Measurements from ENCODE around the gene SEPTIN14.
"Not testable (repeated sequence)": the region's sequence is repeated elsewhere in the genome, so short reads cannot be mapped to it uniquely, and the experiment has no call there.

Gene SEPTIN14

GRCh38 chr7:55827577-55827976, 35.0 kb downstream of the SEPTIN14 start:
- Histone ChIP-seq H3K79me1 (ENCODE audit: low read depth, low read length) (no peaks in the 10 kb centered on the region), H2AFZ (ENCODE audit: low read length) (peak overlapping the region; percentile 67), H2BK12ac (ENCODE audit: low read length) (no peak overlapping the region), H4K8ac (ENCODE audit: low read depth, low read length) (no peak overlapping the region), H2BK5ac (ENCODE audit: low read length) (no peak overlapping the region), H3K9ac (ENCODE audit: low read depth, low read length, poor library complexity) (no peak overlapping the region), H3K27me3 (ENCODE audit: control insufficient read depth in 3 of 3, insufficient read depth in 3 of 3, low read depth in 1 of 3, low read length in 3 of 3) (no peaks in the 10 kb centered on the region), H3K4me2 (ENCODE audit: insufficient read depth, low read length, poor library complexity, severe bottlenecking) (no peak overlapping the region), H3K27ac (replicated peaks; ENCODE audit: low read length) (no peak overlapping the region), H3K18ac (ENCODE audit: low read length) (no peak overlapping the region), H3K14ac (ENCODE audit: low read length) (no peak overlapping the region), H2BK120ac (ENCODE audit: low read depth, low read length) (no peak overlapping the region), H3K9me3 (replicated peaks in 1 of 2; ENCODE audit: control insufficient read depth in 2 of 2, insufficient read depth in 1 of 2, low read depth in 1 of 2, low read length in 2 of 2) (peaks cover 0 to 9% of the 10 kb centered on the region in 2 donors), H2BK15ac (ENCODE audit: low read length) (no peak overlapping the region), H4K91ac (ENCODE audit: low read depth, low read length, poor library complexity) (no peak overlapping the region), H3K4me1 (ENCODE audit: control insufficient read depth in 2 of 2, insufficient read depth in 1 of 2, low read depth in 1 of 2, low read length in 2 of 2) (no peaks in the 10 kb centered on the region), H3K23ac (ENCODE audit: low read depth, low read length, poor library complexity) (no peak overlapping the region), H3K4me3 (ENCODE audit: low read length in 2 of 2) (no peak overlapping the region), H2AK5ac (ENCODE audit: low read depth, low read length) (no peak overlapping the region), H3K36me3 (replicated peaks in 1 of 2; ENCODE audit: control insufficient read depth in 2 of 2, insufficient read depth in 2 of 2, low read length in 2 of 2) (no peaks in the 10 kb centered on the region), H3K4ac (ENCODE audit: low read length) (no peak overlapping the region)
- no CpG with 5 or more reads among the region's 1 CpG for WGBS, 2 donors (ENCODE audit: extremely low coverage in 2 of 2, insufficient read length in 2 of 2, insufficient replicate concordance in 1 of 2)
- no peak for DNase-seq (ENCODE audit: low spot score)

DNA sequence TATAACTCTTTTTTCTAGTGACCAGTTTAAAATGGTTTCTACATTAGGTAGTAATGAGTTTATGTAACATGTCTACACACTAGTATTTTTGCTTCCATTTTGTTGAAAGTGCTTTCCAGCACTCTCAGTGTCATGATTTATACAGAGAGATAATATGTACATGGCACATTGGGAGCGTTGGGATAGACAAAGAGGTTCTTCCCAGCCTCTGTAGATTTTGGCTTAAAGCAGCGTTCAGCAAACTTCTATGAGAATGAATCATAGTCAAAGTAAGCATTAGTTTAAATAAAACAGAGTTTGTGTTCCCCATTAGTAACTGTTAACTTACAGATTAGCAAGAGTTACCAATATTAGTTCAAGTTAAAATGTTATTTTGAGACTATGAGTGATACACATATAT, 43.9 kb downstream of the SEPTIN14 start:
- H2BK120ac ChIP-seq (ENCODE audit: low read depth, low read length): no peak overlapping the region
- H3K27me3 ChIP-seq (ENCODE audit: control insufficient read depth in 3 of 3, insufficient read depth in 3 of 3, low read depth in 1 of 3, low read length in 3 of 3): no peaks in the 10 kb centered on the region
- H3K18ac ChIP-seq (ENCODE audit: low read length): no peak overlapping the region
- no peaks in the 10 kb centered on the region for H3K4me1 ChIP-seq (ENCODE audit: control insufficient read depth in 2 of 2, insufficient read depth in 1 of 2, low read depth in 1 of 2, low read length in 2 of 2)
- H4K8ac ChIP-seq (ENCODE audit: low read depth, low read length): no peak overlapping the region
- H3K14ac ChIP-seq (ENCODE audit: low read length): no peak overlapping the region
- H3K79me1 ChIP-seq (ENCODE audit: low read depth, low read length): no peaks in the 10 kb centered on the region
- no peak overlapping the region for H3K4ac ChIP-seq (ENCODE audit: low read length)
- no peak overlapping the region for H3K27ac ChIP-seq (replicated peaks; ENCODE audit: low read length)
- H3K4me2 ChIP-seq (ENCODE audit: insufficient read depth, low read length, poor library complexity, severe bottlenecking): no peak overlapping the region
- peaks cover 0 to 7% of the 10 kb centered on the region in 2 donors for H3K9me3 ChIP-seq (replicated peaks in 1 of 2; ENCODE audit: control insufficient read depth in 2 of 2, insufficient read depth in 1 of 2, low read depth in 1 of 2, low read length in 2 of 2)
- H3K9ac ChIP-seq (ENCODE audit: low read depth, low read length, poor library complexity): no peak overlapping the region
- no peak overlapping the region for H2AK5ac ChIP-seq (ENCODE audit: low read depth, low read length)
- no peak overlapping the region for H4K91ac ChIP-seq (ENCODE audit: low read depth, low read length, poor library complexity)
- H3K23ac ChIP-seq (ENCODE audit: low read depth, low read length, poor library complexity): no peak overlapping the region
- H2BK12ac ChIP-seq (ENCODE audit: low read length): no peak overlapping the region
- DNase-seq (ENCODE audit: low spot score): no peak
- no peak overlapping the region for H2AFZ ChIP-seq (ENCODE audit: low read length)
- no peak overlapping the region for H2BK5ac ChIP-seq (ENCODE audit: low read length)
- no peak overlapping the region for H2BK15ac ChIP-seq (ENCODE audit: low read length)
- no peaks in the 10 kb centered on the region for H3K36me3 ChIP-seq (replicated peaks in 1 of 2; ENCODE audit: control insufficient read depth in 2 of 2, insufficient read depth in 2 of 2, low read length in 2 of 2)
- no peak overlapping the region for H3K4me3 ChIP-seq (ENCODE audit: low read length in 2 of 2)
- no CpG with 5 or more reads among the region's 2 CpGs for WGBS, 2 donors (ENCODE audit: extremely low coverage in 2 of 2, insufficient read length in 2 of 2, insufficient replicate concordance in 1 of 2)

DNA sequence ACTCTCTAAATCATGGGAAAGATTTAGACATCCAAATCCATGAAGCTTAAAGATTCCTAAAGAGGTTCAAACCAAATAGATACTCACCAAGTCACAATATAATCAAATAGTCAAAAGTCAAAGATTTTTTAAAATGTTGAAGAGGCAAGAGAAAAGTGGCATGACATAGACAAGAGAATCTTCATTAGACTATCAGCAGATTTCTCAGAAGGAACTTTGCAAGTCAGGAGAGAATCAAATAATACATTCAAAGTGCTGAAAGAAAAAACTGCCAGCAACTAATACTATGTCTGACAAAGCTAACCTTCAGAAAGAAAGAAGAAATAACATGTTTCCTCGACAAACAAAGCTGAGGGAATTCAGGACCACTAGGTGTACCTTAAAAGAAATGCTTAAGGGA, 65.3 kb downstream of the SEPTIN14 start:
- H3K4ac ChIP-seq (ENCODE audit: low read length): not testable (repeated sequence)
- no CpG with 5 or more reads among the region's 1 CpG for WGBS, 2 donors (ENCODE audit: extremely low coverage in 2 of 2, insufficient read length in 2 of 2, insufficient replicate concordance in 1 of 2)

DNA sequence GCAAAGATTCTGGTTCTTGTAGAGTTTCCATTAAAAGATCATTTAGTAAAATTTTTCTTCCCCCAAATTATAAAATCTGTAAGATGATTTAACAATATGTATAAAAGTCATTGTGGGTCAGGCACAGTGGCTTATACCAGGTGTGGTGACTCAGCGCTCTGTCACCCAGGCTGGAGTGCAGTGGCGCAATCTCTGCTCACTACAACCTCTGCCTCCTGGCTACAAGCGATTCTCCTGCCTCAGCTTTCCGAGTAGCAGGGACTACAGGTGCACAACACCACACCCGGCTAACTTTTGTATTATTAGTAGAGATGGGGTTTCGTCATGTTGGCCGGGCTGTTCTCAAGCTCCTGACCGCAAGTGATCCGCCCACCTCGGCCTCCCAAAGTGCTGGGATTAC, 68.0 kb downstream of the SEPTIN14 start:
- Histone ChIP-seq H3K9ac (ENCODE audit: low read depth, low read length, poor library complexity) (no peak overlapping the region), H2BK15ac (ENCODE audit: low read length) (no peak overlapping the region), H3K18ac (ENCODE audit: low read length) (no peak overlapping the region), H3K4me3 (ENCODE audit: low read length in 2 of 2) (no peak overlapping the region), H3K23ac (ENCODE audit: low read depth, low read length, poor library complexity) (no peak overlapping the region), H4K8ac (ENCODE audit: low read depth, low read length) (no peak overlapping the region), H2BK120ac (ENCODE audit: low read depth, low read length) (no peak overlapping the region), H2BK5ac (ENCODE audit: low read length) (no peak overlapping the region), H2BK12ac (ENCODE audit: low read length) (no peak overlapping the region), H2AK5ac (ENCODE audit: low read depth, low read length) (no peak overlapping the region), H3K4ac (ENCODE audit: low read length) (no peak overlapping the region), H3K79me1 (ENCODE audit: low read depth, low read length) (no peaks in the 10 kb centered on the region), H3K14ac (ENCODE audit: low read length) (no peak overlapping the region), H3K27me3 (ENCODE audit: control insufficient read depth in 3 of 3, insufficient read depth in 3 of 3, low read depth in 1 of 3, low read length in 3 of 3) (no peaks in the 10 kb centered on the region), H3K9me3 (replicated peaks in 1 of 2; ENCODE audit: control insufficient read depth in 2 of 2, insufficient read depth in 1 of 2, low read depth in 1 of 2, low read length in 2 of 2) (peaks cover 0 to 5% of the 10 kb centered on the region in 2 donors), H3K4me1 (ENCODE audit: control insufficient read depth in 2 of 2, insufficient read depth in 1 of 2, low read depth in 1 of 2, low read length in 2 of 2) (no peaks in the 10 kb centered on the region), H3K27ac (replicated peaks; ENCODE audit: low read length) (no peak overlapping the region), H3K4me2 (ENCODE audit: insufficient read depth, low read length, poor library complexity, severe bottlenecking) (no peak overlapping the region), H2AFZ (ENCODE audit: low read length) (no peak overlapping the region), H3K36me3 (replicated peaks in 1 of 2; ENCODE audit: control insufficient read depth in 2 of 2, insufficient read depth in 2 of 2, low read length in 2 of 2) (no peaks in the 10 kb centered on the region), H4K91ac (ENCODE audit: low read depth, low read length, poor library complexity) (no peak overlapping the region)
- no CpG with 5 or more reads among the region's 10 CpGs for WGBS, 2 donors (ENCODE audit: extremely low coverage in 2 of 2, insufficient read length in 2 of 2, insufficient replicate concordance in 1 of 2)
- DNase-seq (ENCODE audit: low spot score): no peak

More for the DNA sequence above, 65.3 kb downstream of the SEPTIN14 start:
- H2BK5ac ChIP-seq (ENCODE audit: low read length); H3K18ac ChIP-seq (ENCODE audit: low read length); H3K9ac ChIP-seq (ENCODE audit: low read depth, low read length, poor library complexity); H2AK5ac ChIP-seq (ENCODE audit: low read depth, low read length); H2AFZ ChIP-seq (ENCODE audit: low read length); H3K4me3 ChIP-seq (ENCODE audit: low read length in 2 of 2); H3K14ac ChIP-seq (ENCODE audit: low read length); H2BK12ac ChIP-seq (ENCODE audit: low read length); DNase-seq (ENCODE audit: low spot score); H3K23ac ChIP-seq (ENCODE audit: low read depth, low read length, poor library complexity); H3K27me3 ChIP-seq (ENCODE audit: control insufficient read depth in 3 of 3, insufficient read depth in 3 of 3, low read depth in 1 of 3, low read length in 3 of 3); H3K4me2 ChIP-seq (ENCODE audit: insufficient read depth, low read length, poor library complexity, severe bottlenecking); H3K79me1 ChIP-seq (ENCODE audit: low read depth, low read length); H3K36me3 ChIP-seq (replicated peaks in 1 of 2; ENCODE audit: control insufficient read depth in 2 of 2, insufficient read depth in 2 of 2, low read length in 2 of 2); H3K9me3 ChIP-seq (replicated peaks in 1 of 2; ENCODE audit: control insufficient read depth in 2 of 2, insufficient read depth in 1 of 2, low read depth in 1 of 2, low read length in 2 of 2); H3K4me1 ChIP-seq (ENCODE audit: control insufficient read depth in 2 of 2, insufficient read depth in 1 of 2, low read depth in 1 of 2, low read length in 2 of 2); H4K8ac ChIP-seq (ENCODE audit: low read depth, low read length); H4K91ac ChIP-seq (ENCODE audit: low read depth, low read length, poor library complexity); H2BK120ac ChIP-seq (ENCODE audit: low read depth, low read length); H3K27ac ChIP-seq (replicated peaks; ENCODE audit: low read length); H2BK15ac ChIP-seq (ENCODE audit: low read length): not testable (repeated sequence)

Data from neuronal stem cell (in vitro differentiated cells).